Measurements from ENCODE around the gene MTA1. TPM values are rescaled to one million over a fixed set of nuclear protein-coding genes. Genes with fewer than 3 reads are reported as not detected.

MTA1 gene
- total RNA-seq, 1 donor from 2014 or later: 44.1 TPM

DNA sequence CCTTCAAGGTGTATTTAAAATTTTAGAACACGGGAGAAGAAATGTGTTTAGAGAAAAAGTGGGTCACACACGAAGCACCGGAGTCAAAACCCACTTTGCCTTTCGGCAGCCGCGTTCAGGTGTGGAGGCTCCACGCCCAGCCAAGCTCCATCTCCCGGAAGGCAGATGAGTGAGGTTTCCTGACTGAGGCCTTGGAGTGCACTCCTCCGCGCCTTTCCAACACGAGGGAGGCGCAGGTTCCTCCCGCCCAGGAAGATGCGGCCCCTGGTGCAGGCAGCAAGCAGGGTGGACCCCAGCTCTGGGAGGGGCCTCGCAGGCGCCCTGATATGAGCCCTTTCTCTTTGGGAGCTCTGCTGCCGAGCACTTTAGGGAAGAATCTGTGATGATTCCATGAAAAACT, 22.5 kb downstream of the MTA1 start:
- no peak for DNase-seq (ENCODE audit: low read depth, low spot score)

DNA sequence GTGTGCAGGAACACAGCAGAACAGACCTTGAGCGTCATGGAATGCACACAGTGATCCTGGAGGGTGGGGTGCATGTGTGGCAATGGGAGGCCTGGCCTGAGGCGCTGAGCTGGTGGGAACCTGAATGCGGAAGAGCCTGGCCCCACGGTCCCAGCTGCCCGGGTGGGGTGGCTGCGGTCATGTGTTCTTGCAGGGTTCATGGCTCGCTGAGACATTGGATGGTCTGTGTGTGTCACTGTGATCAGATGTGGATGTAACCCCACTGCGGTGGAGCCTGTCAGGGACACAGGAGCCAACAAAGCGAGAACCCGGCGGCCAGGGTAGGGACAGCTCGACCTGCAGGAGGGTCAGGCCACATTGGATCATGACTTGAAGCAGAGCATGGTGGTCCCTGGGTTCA, 23.2 kb downstream of the MTA1 start:
- no peak for DNase-seq (ENCODE audit: low read depth, low spot score)

DNA sequence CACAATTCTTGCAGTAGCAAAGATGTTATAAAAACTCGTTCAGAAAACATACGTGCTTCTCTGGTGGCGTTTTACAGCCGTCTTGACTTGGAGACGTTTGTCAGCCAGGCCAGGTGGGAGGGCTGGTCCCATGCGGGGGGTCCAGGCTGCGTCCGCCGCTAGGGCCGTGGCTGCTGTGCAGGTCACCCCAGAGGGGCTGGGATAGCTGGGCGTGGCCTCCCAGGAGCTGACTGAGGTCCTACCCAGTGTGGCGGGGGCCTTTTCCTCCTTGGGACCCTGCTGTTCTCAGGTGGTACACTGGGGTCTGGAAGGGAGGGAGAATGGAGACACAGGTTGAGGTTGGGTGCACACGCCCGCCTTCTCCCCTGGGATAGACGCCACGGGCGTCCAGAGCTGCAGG, 25.2 kb downstream of the MTA1 start:
- DNase-seq (ENCODE audit: low read depth, low spot score): no peak

DNA sequence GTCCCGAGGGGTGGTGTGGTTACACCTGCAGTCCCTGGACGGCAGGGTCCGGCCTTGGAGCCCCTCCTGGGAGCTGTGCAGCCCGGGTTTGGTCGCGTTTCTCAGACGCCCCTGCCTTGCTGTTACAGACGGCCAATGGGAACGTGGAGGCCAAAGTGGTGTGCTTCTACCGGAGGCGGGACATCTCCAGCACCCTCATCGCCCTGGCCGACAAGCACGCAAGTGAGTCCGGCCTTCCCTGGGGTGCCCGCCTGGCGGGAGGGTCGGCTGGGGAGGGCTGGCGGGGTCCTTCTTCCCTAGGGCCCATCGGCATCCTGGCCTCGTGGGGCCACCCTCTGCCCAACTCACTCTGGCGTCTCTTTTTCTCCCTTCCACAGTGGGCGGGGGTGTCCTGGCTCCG, 25.7 kb downstream of the MTA1 start:
- DNase-seq (ENCODE audit: low read depth, low spot score): no peak

DNA sequence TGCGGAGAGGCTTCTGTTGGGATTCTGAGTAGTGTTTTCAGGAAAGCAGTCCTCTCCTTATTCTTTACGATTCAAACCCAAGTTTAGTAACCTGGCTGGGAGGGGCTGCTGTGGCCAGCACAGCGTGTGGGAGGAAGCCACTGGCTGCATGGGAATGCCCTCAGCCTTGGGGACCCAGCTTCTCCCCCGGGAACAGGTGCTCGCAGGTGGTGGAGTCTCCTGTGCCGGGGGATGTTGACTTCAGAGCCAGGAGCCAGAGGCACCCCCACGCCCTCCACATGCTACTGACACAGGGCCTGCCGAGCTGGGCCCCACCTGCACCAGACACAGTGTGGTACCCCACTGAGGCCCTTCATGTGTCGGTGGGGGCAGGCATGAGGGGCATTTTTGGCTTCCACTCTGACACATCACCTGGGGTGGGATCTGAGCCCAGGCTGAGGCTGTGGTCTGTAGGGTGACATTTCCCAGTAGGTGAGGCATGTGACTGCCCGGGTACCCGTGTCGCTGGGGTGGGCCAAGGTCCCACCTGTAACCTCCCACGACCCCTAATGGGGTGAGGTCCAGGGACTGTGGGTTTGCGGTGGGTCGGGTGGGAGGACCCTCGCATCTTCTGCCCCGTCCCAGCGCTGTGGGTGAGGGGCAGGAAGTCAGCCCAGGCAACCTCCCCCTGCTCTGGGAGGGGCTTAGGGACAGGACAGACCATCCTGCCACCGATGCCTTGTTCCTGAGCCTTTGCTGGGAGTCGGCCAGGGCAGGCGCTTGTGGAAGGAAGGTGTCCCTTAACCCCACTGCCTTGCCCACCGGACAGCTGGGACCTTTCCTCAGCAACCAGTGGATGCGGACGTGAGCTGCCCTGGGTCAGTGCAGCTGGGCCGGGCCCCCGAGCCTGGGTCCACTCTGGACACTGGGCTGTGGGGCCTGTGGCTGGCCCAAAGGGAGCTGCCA, 26.5 kb downstream of the MTA1 start:
- no peak for DNase-seq (ENCODE audit: low read depth, low spot score)

DNA sequence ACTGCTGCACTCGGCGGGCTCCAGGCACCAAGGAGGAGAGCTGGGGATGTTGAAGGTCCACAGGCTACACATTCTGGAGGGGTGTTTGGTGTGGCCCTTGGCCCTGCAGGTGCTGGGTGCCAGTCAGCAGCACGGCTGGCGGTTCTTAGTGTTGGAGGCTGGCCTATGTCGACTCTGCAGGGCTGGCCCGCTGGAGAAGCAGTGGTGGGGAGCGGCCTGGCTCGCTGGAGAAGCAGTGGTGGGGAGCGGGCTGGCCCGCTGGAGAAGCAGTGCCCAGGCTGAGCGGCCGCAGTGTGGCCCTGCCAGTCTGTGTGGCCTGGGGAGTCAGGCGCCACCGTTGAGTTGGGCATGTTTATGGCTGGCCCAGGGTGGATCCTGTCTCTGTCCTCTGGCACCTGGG, 27.3 kb downstream of the MTA1 start:
- DNase-seq (ENCODE audit: low read depth, low spot score): no peak

DNA sequence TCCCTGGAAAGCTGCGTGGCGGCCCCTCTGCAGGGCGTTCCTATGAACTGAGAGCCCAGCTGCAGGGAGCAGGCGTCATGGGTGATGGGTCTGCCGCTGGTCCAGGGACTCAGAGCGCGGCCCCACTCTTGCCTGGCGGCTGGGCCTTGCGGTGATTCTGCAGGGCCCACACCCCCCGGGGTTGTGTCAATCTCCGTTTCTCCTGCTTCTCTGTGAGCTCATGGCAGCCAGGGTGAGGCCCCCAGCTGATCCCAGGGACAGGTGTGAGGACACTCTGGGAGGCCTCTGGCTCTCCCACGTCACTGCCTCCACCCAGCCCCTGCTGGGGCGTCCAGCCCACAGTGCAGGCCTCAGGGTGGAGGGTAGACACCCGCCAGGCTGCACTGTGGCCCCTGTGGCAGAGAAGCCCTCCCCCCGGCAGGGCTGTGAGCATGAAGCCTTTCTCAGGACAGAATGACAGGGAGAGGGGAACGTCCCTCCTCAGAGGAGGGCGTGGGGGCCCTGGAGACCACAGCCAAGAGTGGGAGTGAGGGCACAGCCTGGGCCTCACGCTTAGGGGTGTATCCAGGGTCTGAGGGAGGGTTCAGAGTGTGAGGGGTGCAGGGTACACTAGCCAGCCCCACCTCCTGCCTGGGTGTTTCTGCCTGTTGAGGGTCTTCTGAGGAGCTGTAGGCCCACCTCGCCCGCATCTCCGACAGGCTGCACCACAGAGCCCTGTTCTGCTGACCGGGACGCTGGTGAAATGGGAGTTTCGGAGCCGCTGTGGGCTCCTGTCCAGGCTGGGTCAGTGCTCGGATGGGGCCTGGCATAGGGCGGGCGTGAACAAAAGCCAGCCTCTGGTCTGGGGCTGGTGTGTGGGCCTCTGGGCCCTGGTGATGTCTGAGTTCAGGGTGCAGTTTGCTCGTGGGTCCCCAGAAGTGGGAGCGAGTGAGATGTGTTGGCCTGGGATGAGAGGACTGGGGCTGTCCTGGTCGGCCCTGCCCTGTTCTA, 28.3 kb downstream of the MTA1 start:
- no peak for DNase-seq (ENCODE audit: low read depth, low spot score)

DNA sequence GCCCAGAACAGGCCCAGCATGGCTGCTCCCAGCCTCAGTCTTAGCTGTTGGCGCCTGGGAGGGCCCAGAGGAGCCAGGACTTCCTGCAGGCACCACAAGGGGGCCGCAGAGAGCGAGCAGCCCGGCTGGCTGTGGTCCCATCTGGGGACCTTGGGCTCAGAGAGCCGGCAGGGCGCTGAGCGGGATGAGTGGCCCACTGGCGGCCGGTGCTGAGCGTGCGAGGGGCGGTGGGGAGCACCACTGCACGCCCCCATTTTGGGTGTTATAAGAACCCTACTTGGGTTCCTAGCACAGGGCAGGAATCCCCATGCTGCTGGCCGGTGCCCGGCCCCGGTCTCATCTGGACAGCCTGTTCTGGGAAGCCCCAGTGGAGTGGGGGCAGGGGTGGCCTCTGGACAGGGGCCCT, 29.1 kb downstream of the MTA1 start:
- no peak for DNase-seq (ENCODE audit: low read depth, low spot score)

DNA sequence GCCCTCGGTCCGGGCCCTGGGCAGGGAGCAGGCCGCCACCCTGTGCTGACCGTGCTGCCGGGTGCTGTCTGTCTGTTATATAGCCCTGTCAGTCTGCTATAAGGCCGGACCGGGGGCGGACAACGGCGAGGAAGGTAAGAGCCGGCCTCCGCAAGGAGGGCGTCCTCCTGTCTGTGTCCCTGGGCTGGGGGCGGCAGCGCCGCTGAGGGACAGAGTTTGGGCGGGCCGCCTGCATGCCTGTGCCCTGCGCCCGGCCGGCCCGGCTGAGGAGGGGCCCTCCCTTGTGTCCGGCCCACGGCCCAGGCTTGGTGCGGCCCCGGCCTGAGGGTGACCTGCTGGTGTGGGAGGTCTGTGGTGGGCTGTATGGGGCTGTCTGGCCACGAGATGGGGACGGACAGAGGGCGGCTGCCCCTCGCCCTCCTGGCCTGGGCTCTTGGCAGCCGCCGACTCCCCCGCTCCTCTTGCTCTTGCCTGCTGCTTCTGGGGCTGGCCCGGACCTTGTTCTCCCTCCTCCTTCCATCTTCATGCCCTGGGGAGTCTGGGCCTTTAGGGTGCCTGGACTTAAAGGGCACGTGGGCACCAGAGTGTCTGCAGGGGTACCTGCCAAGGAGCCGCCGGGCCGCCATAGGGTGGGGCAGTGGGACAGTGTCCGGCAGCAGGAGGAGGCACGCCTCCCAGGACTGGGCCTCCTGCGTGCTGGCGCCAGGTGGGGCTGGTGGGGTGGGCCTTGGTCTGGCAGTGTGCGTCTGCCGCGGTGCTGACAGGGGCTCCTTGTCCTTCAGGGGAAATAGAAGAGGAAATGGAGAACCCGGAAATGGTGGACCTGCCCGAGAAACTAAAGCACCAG, 29.9 kb downstream of the MTA1 start:
- DNase-seq (ENCODE audit: low read depth, low spot score): no peak

DNA sequence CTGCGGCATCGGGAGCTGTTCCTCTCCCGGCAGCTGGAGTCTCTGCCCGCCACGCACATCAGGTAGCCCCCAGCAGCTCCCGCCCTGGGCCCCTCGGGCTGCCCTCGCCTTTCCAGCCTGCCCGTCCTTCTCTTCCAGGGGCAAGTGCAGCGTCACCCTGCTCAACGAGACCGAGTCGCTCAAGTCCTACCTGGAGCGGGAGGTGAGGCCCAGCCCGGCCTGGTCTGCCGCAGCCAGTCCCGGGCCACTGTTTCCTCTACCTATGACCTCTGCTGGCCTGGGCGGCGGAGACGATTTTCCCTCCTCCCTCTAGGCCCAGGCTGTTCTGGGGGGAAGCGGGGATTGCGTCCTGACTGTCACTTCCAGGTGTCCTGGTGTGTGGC, 30.5 kb downstream of the MTA1 start:
- DNase-seq (ENCODE audit: low read depth, low spot score): no peak

DNA sequence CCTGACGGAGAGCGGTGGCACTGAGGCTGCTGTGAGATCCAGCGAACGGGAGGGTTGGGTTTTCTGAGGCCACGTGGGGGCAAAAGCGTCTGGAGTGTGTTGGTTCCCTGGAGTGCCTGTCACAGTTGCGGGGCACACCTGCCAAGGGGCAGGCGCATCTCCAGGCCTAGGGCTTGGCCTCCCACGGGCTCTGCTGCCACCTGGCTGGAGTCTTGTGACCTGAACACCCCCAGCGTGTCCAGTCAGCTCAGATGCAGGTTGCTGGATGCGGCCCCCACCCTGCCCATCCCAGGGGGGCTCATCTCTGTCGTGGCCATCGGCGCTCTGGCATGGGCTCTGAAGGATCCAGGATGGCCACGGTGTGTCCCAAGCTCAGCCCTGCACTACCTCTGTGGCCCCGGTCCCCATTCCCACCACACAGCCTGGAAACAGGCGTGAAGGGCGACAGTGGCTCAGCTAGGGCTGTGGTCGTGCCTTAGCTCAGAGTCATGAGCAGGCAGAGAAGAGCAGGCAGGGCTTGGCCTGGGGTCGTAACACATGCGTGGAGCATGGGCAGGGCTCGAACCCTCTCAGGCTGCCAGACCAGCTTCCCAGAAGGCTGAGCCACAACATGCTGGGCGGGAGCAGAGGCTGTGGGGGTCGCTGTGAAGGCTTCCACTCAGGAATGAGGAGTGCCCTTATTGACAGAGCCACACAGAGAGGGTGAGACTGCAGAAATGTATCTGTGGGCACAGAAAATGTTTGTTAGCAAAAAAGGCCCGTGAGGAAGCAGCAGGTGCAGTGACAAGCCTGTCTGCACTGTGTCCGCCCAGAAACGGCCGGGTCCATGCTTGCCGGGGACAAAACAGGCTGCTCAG, 31.5 kb downstream of the MTA1 start:
- no peak for DNase-seq (ENCODE audit: low read depth, low spot score)

DNA sequence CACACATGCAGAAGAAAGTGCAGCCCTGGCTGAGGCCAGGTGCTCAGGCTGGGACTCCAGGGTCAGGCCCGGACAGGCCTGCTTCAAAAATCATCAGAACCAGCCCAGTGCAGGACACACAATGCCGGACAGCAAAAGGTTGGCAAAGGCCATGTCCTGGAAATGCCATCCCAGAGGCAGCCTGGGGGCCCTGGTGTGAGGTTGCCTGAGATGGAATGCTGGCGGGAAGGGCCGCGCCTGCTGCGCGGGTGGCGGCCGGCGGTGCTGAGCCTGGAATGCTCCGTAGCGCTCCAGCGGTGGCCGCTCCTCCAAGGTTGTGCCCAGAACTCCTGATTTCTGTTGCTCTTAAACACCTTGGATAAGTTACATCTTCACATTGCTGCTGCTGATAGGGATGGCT, 33.3 kb downstream of the MTA1 start:
- DNase-seq (ENCODE audit: low read depth, low spot score): no peak

DNA sequence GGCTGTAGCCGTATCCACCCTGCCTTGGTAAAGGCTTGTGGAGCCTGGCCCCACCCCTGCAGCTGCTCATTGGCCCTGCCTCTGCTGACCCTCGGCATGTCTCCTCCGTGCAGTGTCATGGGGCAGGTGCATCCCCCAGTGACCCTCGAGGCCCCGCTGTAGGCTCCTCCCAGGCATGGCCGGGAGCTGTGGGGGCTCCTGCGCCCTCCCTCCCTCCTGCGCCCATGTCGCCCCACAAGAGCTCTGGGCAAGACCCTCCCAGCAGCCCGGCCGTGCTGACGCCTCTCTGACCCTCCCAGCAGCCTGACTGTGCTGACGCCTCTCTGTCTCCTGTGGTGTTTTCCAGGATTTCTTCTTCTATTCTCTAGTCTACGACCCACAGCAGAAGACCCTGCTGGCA, 34.2 kb downstream of the MTA1 start:
- DNase-seq (ENCODE audit: low read depth, low spot score): no peak

DNA sequence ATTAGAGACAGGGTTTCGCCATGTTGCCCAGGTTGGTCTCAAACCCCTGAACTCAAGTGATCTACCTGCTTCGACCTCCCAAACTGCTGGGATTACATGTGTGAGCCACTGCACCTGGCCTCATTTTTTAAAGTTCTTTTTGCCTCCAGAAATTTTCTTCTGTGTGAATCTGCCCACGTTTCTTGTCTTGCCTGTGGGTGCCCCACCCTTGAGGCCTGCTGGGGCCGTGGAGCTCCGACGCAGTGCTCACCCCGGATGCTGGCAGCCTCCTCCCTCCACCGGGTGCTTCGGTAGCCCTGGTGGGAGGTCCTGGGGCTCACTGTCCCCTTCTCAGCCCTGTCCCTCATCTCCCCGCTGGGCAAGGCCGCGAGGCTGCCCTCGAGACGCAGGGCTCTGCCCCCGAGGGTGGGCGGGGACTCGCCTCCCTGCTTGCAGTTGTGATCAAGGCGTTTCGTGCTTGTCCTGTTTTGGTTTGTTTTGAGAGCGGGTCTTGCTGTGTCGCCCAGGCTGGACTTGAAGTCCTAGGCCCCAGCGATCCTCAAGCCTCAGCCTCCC, 35.5 kb downstream of the MTA1 start:
- DNase-seq (ENCODE audit: low read depth, low spot score): no peak

DNA sequence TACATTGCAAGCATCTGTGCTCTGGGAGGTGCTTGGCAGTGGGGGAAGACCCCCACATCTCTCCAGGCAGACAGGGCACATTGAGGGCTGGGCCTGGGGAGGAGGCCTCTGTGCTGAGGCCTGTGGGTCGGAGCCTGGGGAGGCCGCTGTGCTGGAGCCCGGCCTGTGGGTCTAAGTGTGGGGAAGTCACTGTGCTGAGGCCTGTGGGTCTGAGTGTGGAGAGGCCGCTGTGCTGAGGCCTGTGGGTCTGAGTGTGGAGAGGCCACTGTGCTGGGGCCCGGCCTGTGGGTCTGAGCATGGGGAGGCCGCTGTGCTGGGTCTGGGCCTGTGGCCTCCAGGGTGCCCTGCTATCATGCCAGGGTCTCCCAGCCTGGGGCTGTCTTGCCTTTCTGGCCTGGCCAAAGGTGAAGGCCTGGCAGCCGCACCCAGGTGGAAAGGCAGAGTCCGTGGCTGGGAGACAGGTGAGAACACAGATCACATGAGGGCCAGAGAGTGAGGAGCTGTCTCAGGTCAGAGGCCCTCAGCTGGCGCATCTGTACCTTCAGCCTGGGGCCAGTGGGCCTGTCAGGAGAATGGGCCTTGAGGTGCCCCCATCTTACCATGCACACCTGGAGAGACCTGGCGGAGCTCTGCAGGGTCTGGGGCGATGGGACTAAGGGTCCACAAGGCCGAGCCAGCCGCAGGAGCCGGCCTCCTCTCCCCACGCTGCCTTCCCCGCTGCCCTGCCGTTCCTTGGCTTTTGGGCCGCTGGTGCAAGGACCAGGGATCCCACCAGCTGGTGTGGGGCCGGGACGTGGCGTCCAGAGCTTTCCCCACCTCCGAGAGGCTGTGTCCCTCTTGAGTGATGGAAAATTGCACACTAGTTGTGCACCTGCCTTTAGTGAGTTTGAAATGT, 36.4 kb downstream of the MTA1 start:
- DNase-seq (ENCODE audit: low read depth, low spot score): no peak

DNA sequence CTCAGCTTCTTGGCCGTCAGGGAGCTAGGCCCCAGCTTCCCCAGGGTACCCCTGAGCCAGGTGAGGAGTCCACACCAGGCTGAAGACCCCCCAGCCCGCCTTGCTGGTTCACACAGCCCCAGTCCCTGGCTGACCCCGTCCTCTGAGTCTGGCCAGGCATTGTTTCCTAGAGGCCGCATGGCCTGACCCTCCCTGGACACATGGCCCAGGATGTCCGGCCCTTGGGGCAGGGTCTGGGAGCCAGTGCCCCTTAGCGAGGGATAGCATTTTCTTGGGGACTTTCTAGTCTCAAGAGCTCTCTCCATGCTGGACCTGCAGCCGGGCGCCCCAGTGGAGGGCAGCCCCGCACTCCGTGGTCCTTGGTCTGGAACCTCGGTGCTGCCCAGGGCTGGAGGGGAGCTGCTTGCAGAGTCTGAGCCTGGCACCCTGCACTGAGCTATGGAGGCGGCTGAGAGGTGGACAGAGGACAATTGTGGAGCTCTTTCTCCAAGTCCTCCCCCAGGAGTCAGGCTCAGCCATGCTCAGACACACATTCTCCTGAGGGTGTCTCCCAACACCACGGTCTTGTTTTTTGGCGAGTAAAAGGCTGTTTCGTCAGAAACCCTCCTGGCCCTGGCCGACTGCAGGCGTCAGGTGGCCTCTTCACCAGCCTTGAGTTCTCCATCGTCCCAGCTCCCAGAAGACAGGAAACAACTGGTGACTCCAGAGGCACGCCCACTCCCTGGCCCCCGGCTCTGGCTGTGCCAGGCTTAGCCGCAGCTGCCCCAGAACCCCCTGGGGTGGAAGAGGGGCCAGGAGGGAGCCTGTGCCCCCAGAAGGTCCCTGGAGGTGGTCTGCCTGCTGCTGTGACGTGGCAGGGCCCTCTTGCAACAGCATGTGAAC, 37.4 kb downstream of the MTA1 start:
- DNase-seq (ENCODE audit: low read depth, low spot score): no peak

DNA sequence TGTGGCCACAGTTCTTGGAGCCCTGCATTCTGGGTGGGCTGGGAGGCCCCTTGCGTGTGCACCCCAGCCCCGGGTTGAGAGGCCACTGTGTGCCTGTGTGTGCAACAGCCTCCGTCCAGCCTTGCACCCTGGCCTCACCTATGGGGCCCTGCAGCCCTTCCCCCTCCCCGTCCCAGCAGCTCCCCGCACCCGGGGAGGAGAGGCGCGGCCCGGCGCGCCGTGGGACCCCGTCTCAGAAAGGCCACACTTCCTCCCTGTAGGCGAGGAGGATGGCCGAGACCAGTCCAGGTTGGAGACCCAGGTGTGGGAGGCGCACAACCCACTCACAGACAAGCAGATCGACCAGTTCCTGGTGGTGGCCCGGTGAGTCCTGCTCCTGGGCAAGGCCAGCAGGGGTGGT, 38.4 kb downstream of the MTA1 start:
- DNase-seq (ENCODE audit: low read depth, low spot score): no peak

DNA sequence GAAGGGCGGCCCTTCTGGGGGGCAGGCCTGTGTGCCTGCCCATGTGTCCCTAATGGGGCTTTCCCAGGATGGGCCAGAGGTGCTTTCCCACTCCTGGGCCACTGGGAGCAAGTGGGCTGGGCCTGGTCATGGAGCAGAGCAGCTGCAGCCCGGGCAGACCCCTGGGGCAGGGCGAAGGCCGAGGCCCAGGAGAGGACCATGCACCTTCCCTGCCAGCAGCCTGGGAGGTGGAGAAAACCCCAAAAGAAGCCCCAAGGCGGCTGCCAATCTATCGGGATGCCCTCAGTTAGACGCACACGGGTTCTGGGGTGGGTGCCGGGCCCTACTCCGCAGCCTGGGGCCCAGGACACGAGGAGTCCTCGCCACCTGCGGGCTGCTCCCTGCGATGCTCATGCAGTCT, 38.9 kb downstream of the MTA1 start:
- DNase-seq (ENCODE audit: low read depth, low spot score): no peak
